ENCODE measurements around the gene MALRD1.

DNA sequence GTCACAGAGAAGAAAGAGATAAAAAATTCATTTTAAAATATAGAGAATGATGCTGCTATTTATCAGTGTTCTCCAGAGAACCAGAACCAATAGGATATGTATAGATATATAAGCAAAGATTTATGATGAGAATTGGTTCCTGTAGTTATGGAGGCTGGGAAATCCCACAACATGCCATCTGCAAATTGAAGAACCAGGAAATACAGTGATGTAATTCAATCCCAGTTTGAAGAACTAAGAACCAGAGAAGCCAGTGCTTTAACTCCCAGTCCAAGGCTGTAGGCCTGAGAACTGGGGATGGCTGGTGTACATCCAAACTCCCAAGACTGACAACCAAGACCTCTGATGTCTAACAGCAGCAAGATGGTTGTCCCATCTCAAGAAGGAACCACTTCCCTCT is 574.7 kb downstream of the MALRD1 start:
- TF ChIP-seq EZH2 (IDR thresholded peaks at IDR 0.05; ENCODE audit: insufficient read depth, poor library complexity, severe bottlenecking) (no peak), EZH2phosphoT487 (IDR thresholded peaks at IDR 0.05; ENCODE audit: insufficient read depth, low read depth) (no peak)

Data from GM23248 (cell line).